Pons (tissue), 1 donor: Measurements from ENCODE around the gene CEP131.

ENCODE experiments used
- DNase-seq: peaks from one replicate; pipeline ENCODE4 v3.0.0-alpha.2; 2016; ENCODE audit warnings: low spot score

Gene CEP131

GRCh38 chr17:81223762-81224130 lies 981 bp upstream of the CEP131 start:
- no peak for DNase-seq

DNA sequence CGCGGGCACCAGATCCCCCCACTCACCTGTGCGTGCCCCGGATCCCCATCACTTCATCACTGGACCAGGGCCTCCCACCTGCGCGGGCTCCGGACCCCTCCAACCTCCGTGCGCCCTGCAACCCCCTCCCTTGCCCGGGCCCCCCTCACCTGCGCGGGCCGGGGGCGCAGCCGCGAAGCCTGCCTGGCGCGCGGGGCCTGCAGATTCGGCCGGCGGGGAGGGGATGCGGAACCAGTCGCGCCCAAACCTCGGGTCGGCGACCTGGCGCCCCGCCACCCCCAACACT lies 202 bp downstream of the CEP131 start:
- no peak for DNase-seq

- DNase-seq, result no peak
These were observed 734 bp downstream of the CEP131 start for GRCh38 chr17:81221842-81222619.

DNA sequence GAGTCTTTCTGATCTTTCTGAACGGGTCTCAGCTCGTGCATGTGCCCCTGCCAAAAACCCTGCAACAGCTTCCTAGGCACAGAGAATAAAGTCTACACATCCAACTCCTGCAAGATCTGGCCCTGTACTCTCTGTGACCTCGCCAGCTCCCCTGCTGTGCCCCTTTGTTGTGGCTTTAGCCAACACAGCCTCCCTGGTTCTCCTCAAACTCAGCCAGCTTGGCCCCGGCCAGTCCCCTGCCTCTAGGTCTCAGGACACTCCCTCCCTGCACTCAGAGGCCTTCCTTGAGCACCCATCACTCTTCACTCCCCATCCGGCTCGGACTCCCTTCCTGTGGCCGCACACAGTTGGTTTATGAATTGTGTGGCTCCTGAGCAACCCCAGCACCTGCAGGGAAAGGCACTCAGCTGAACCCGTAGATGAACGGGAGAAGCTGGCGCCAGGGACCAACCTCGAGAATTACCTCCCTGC lies 1.4 kb downstream of the CEP131 start:
- no peak for DNase-seq

- DNase-seq, result no peak
These were observed 3.1 kb downstream of the CEP131 start for GRCh38 chr17:81219476-81220180.

DNA sequence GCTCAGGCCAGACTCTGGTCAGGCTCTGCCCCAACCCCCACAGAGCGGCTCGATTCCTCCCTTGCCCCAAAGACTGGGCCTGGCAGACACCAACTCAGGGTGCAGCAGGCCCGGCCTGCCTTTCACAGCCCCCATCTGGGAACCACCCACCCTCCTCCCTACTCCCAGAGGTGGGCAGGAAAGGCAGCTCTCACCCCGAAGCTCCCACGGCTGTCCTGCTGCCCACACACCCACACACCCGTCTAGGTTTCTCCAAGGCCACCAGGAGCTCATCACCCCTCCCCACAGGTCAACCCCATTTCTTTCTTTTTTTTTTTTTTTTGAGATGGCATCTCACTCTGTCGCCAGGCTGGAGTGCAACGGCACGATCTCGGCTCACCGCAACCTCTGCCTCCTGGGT lies 3.8 kb downstream of the CEP131 start:
- no peak for DNase-seq

DNA sequence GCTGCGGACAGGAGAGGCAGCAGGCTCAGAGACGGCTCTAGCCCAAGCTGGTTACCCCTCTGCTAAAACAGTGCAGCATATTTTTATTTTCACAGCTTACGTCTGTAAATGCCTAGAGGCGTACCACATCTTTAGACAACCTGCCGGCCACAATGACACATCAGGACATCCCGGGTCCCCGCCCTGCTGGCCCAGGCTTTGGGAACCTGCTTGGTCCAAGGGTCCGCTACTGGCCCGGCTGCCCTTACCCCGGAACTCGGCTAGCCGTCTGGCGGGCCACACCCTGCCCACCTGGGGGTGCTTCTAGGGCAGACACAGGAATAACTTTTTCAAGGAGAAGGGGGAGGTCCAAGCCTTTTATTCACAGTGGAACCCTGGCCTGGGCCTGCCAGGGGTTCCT lies 4.3 kb downstream of the CEP131 start:
- no peak for DNase-seq

GRCh38 chr17:81217491-81217890 lies 5.3 kb downstream of the CEP131 start:
- no peak for DNase-seq

DNA sequence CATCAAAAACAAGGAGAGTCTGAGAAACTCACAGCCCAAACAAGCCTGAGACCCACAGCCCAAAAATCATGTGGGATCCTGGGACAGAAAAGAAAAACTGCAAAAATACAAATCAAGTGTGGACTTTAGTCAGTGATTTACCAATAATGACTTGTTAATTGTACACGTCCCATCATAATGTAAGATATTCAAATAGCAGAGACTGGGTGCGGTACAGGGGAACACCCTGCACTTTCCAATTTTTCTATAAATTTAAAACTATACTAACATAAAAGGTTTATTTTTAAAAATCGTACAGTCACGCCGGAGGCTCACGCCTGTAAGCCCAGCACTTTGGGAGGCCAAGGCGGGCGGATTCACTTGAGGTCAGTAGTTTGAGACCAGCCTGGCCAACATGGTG lies 8.8 kb downstream of the CEP131 start:
- DNase-seq, result no peak

- no peak for DNase-seq
These were observed 10.4 kb downstream of the CEP131 start for GRCh38 chr17:81212365-81212764.

- DNase-seq, result no peak
These were observed 11.9 kb downstream of the CEP131 start for GRCh38 chr17:81210868-81211267.

GRCh38 chr17:81210466-81210865 lies 12.3 kb downstream of the CEP131 start:
- DNase-seq, result no peak

GRCh38 chr17:81209141-81209540 lies 13.6 kb downstream of the CEP131 start:
- no peak for DNase-seq

GRCh38 chr17:81208651-81209050 lies 14.1 kb downstream of the CEP131 start:
- DNase-seq, result no peak

- DNase-seq, result no peak
These were observed 14.9 kb downstream of the CEP131 start for GRCh38 chr17:81207610-81208581.

- no peak for DNase-seq
These were observed 16.1 kb downstream of the CEP131 start for GRCh38 chr17:81206657-81207056.

DNA sequence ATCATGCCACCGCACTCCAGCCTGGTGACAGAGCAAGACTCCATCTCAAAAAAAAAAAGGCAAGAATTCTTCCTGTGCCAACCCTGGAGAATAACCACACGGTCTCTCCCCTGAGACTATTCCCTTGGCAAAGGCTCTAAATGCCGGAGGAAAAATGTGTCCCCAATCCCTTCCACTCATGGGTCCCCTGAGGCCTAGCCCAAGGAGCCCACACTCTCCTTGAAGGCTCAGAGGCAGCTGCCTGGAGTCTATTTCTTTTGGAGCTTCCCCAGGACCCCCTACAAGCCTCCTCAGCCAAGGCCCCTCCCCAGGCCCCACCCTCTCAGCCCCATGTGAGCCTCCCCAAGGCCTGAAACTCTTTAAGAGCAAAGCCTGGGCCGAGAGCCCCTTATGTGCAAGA lies 16.6 kb downstream of the CEP131 start:
- no peak for DNase-seq

DNA sequence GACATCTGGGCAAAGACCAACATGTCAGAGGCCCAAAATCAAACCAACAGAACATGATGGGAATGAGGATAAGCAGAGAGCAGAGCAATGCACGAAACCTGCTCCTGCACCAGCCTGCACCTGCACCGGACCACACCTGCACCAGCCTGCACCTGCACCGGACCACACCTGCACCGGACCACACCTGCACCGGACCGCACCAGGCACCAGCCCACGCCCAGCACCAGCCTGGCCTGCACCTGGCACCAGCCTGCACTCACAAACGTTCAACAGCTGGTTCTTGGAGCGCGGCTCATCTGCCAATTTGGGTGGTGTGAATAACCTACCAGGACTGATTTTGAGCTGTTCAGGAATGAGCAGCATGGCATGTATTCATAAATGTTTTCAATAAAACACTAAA lies 18.2 kb downstream of the CEP131 start:
- DNase-seq, result no peak

GRCh38 chr17:81203136-81203535 lies 19.6 kb downstream of the CEP131 start:
- DNase-seq, result no peak

DNA sequence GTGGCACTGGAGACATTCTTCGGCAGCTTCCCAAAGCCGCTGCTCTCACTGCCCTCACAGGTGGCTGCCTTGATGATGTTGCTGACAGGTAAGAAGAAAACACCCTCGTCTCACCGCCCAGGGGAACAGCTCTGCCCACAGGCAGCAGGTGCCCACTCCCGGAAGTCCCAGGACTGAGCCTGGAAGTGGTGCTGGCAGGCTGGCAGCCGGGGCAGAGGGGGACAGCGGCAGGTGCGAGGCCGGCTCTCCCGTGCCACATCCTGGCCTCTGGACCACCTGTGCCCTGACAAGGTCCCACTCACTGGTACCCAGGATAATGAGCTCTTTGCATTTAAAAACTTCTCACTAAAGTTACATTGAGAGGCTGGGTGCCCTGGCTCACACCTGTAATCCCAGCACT lies 20.4 kb downstream of the CEP131 start:
- DNase-seq, result no peak

GRCh38 chr17:81200695-81201580 lies 21.8 kb downstream of the CEP131 start:
- DNase-seq, result peak; percentile 80

DNA sequence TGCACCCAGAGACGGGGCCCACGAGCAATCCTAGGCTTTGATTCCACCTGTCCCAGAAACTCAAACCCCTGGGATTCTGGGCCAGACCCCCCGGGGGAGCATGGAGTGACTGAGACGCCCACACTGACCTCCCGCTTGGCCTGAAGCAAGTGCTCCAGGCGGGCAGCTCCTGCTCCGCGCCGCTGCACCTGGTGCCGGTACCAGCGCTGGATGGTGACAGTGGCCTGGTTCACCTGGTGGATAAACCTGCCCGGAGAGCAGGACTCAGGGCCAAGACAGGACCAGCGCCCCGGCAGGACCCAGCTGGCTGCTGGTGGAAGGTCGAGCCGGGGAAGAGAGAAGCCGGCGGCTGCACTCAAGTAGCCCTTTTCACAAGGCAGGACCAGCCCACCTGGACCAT lies 22.6 kb downstream of the CEP131 start:
- DNase-seq, result no peak
